Activated CD8-positive, alpha-beta memory T cell treated with anti-CD3 and anti-CD28 coated beads for 36 hours (primary cell): ENCODE measurements around the gene ECM2. TPM values are rescaled to one million over a fixed set of nuclear protein-coding genes. Genes with fewer than 3 reads are reported as not detected.

Experiments used
- CTCF ChIA-PET: fragments of 350-600 bp; sonication (Branson Sonifier 250); formaldehyde crosslinking; loops from one replicate; lab custom pipeline; 2021; ENCODE audit warnings: antibody characterized with exemption; lab: Charles Lee
- POLR2A ChIA-PET: fragments of 350-600 bp; sonication (Branson Sonifier 250); formaldehyde crosslinking; loops from one replicate; lab custom pipeline; 2021; ENCODE audit warnings: antibody characterized with exemption; lab: Charles Lee
- total RNA-seq, 2 experiments: library from RNA; stranded (reverse); gene quantifications; one replicate each; pipeline ENCODE4 v1.2.3, GENCODE V29; 2021

ECM2 gene
- total RNA-seq, 2 experiments from 2014 or later: not detected

DNA sequence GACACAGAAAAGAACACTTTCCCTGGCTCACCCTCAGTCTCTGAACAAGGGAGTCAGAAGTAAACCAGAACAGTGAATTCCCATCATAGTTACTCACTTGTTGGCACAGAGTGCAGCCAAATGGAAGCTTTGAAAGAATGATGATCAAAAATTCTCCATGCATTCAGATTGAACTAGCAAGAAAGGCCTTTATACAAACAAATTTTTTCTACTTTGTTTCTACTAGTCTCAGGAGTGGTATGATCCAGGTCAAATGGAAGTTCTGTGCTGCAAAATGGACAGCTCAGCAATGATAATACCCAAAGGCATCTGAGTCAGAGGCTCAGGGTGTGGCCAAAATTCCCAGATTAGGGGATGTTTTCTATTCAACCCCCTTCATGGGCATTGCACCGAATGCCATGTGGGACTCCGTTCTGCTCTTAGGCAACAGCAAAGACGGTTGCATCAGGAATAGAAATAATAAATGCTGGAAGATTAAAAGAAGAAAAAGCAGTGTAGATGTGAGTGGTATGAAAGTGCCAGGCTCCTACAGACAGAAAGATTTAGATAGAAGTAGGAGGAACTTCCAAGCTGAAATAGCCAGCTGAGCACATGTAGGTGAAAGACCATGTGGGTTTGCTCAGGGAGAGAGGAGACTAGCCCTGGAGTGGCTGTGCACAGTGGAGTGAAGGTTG is 29.5 kb downstream of the ECM2 start:
- ChIA-PET CTCF (no interaction called here), POLR2A (no interaction called here)

DNA sequence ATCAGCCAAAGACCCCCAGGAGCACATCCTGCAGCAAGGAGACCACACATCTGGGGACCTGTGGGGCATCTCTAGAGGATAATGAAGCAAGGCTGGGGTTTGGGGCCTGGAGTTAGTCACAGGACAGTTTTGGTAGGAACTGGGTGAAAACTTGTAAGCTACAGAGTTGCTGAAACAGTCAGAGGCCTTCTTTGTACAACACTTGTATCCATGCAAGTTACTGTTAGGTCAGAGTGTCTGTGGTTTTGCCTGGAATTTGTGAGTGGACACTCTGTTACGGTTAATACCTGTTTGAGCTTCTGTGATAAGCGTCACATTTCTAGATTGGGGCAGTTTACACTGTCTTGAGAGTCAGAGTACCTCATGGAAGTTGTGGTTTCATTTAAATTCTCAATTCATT is 30.9 kb downstream of the ECM2 start:
- CTCF ChIA-PET: no interaction called here
- POLR2A ChIA-PET: no interaction called here

- CTCF ChIA-PET: no interaction called here
- POLR2A ChIA-PET: no interaction called here
Measured at GRCh38 chr9:92503156-92503555, 32.6 kb downstream of the ECM2 start.

DNA sequence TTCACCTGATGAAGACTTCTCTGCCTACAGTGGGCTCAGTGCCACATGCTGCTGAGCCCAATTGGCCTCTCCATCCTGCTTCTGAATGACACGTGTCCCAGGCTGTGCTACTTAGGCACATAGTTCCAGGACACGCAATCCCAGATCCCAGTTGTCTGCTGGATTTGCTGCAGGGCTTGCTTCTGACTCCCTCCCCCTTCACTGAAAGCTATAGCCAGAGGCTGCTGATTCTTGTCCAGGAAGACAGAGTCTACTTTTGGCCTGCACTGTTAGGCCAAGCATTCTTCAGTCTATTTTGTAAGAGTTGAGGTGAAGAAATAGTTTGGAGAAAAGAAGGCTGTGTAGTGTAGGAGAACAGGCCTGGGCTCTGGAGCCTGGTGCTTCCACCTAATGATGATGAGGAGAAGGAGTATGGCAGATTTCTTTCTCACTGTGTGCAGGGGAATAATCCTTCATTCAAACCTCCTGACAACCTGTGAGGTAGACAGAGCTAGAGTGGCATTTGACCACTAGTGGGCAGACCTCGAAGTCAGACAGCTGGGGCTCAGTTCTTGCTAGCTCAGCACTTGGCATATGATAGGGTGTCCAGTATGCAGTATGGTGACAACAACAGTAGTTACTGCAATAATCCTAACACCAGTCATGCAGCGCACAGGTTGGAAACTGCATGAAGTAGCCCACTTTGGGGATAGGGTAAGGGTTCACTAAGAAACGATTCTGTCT is 34.0 kb downstream of the ECM2 start:
- CTCF ChIA-PET: interaction anchor here (1.3 kb wide), 1 partner anchor 173 kb away, joined by 3 read pairs; no protein-coding TSS in a partner anchor
- POLR2A ChIA-PET: no interaction called here

DNA sequence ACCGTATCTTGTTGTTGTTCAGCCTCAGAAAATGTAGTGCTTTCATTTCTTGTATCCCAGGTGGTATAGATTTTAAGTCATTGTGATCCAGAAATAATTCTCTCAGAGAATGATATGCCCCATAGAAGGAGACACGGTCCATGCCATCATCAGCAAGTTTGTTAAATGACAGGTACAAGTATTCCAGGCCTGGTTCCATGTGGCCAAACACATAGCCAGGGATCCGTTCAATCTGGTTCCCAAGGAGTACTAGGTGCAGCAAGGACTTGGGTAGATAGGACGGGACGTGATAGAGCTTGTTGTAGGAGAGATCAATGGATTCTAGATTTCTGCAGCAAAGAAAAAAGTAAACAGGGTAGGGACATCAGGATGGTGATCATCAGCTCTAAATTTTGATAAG is 35.1 kb downstream of the ECM2 start:
- ChIA-PET CTCF (interaction anchor here (0.6 to 0.7 kb wide), 2 partner anchors 10 to 608 kb away, joined by 3 read pairs; no protein-coding TSS in a partner anchor), POLR2A (no interaction called here)

- POLR2A ChIA-PET: no interaction called here
- CTCF ChIA-PET: interaction anchor here (0.7 kb wide), 1 partner anchor 11 kb away, joined by 3 read pairs; no protein-coding TSS in a partner anchor
Measured at GRCh38 chr9:92499701-92500100, 36.1 kb downstream of the ECM2 start.

DNA sequence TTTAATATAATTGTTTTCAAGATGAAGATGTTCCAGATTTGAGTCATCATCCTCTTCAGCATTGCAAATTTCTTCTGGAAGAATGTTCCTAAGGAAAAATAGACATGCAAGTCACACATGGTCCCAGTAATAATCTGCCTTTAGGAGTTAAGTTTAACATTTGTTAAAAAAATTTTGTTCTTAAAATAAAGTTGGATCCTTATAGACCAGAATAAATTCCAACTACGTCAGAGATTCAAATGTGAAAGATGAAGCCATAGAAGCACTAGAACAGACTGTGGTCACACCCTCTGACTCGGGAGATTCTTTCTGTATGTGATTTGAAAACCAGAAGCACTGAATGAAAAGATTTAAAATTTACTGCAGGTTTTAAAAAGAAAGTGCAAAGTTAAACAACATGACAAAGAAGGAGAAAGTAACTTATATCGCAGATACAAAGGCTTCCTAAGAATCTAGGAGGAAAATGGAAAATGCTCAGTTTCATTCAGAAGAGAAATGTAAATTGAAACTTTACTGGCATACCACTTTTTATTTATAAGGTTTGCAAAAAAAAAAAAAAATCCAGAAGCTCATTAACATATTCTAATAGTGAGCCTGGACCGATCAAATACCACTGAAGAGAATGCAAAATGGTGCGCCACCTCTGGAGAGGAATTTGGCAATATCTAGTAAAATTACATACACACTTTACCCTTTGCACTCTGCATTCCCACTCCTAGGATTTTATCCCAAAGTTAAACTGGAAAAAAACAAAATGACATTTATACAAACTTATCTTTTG is 39.2 kb downstream of the ECM2 start:
- POLR2A ChIA-PET: no interaction called here
- CTCF ChIA-PET: no interaction called here

- POLR2A ChIA-PET: no interaction called here
- CTCF ChIA-PET: no interaction called here
Measured at GRCh38 chr9:92494856-92495255, 40.9 kb downstream of the ECM2 start.

- ChIA-PET CTCF (no interaction called here), POLR2A (no interaction called here)
Measured at GRCh38 chr9:92493749-92494387, 41.9 kb downstream of the ECM2 start.

DNA sequence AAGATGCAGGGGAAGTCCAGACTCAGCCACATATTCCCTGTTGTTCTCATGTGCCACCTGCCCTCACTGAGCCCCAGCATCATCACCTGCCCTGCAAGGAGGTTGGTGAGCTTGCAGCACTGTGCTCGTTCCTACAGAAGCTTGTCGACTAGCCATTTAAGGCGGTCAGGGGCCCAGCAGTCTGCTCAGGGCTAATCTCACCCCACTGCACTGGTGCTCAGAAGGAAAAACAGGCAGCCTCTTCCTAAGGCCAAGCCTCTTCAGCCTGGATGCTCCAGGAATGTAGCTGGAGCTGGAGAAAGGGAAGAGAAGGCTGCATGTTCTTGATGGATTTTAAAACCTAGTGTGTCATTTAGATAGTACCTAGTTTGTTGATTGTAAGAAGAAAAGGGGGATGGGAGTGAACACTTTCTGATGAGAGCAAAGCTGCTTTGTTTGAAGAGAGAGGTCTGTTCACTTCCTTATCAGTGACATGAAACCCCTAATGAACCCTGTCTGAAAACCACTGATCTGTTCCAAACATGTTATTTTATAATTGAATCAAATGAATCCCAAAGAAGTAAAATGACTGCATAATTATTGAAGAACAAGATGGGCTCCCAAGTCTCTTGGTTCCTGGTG is 42.9 kb downstream of the ECM2 start:
- CTCF ChIA-PET: no interaction called here
- POLR2A ChIA-PET: no interaction called here

DNA sequence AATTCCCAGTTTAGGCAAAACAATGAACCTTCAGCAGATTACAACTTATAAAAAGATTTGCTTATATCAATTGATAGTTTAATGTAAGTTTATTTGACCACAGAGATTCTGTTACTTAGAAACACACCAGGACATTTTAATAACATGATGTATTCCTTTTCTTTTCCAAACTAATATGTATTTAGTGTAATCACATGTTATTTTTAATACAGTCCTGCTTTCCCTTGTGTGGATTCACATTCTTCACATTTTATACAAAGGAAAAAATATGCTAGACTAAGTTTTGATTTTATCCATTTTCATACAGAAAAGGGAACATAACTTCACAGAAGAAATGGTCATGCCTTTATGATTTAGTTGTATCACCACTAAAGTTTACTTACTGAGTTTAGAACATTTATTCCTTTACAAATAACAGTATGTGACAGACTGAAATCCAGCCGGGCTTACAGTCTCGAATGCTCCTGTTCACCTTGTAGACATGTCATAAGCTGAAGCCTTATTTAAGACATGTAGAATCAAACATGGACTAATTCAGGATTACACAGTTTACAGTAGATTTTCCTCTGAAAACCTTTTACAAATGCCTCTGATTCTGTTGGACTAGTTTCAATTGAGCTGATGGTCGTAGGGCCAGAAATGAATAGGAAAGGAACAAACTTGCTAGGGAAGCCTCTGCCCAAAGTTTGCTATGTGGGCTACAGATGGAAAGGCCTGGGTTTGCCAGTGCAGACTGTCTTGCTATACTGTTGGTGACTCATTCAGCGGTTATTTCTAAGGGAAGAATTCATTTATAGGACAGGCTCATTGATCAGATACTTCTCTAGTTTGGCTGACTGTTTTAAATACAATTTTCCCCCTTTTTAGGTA is 46.9 kb downstream of the ECM2 start:
- ChIA-PET CTCF (no interaction called here), POLR2A (no interaction called here)

DNA sequence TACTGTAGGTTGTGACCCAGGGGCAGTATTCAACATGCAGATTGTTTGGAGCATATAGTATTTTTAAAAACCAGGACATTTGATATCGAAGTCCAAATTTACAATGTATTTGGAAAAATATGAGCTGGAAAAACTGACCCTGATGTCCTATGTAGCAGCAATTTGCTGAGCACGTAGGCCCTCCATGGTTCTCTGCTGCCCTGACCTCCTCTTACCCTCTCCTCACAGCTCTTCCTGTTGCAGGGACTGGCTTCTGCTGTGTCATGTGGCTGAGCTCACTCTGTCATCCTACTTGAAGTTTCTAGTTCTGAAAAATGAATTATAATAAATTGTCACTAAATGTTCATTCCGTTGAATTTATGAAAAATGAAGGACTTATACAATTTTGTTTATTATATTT is 49.4 kb downstream of the ECM2 start:
- POLR2A ChIA-PET: no interaction called here
- CTCF ChIA-PET: interaction anchor here (0.7 kb wide), 2 partner anchors 31 to 121 kb away, joined by 3 read pairs; no protein-coding TSS in a partner anchor

DNA sequence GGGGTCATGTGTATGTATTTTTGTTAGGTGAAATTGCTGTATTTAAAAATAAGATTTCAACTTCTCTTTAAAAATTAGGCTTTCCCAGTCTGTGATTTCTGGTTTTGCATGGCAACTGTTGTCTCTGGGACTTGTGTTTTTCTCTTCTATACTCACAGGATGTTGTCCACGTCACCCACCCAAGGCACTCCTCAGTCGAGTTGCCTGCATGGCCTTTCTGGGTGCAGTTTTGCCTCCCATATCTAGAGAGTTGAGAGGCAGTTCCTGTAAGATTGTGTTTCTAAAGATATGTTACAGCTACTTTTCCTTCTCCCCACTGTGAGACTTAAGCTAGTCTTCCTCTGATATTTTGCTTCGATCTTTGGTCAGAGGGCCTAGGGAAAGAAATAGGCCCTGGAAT is 51.2 kb downstream of the ECM2 start:
- ChIA-PET POLR2A (no interaction called here), CTCF (no interaction called here)

GRCh38 chr9:92483627-92484545 is 51.9 kb downstream of the ECM2 start:
- CTCF ChIA-PET: no interaction called here

DNA sequence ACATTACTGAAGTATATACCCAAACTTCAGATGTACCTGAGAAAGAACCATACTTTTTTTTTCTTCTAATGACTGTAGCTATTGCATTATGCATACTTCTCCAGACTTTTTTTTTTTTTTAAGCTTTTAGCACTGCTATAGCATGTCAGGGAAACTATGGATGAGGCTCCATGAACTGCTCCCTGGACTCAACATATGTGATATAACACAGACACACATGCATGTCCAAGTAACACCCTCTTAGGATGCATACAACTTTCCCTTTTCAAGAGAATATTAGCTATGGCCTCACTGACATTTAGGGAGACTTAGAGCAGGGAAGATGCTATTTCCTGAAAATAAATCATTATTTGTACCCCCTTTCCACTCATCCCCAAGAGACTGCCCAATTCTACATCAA is 53.0 kb downstream of the ECM2 start:
- CTCF ChIA-PET: no interaction called here

More at GRCh38 chr9:92483627-92484545, 51.9 kb downstream of the ECM2 start:
- POLR2A ChIA-PET: no interaction called here

GRCh38 chr9:92482329-92482728 is 53.5 kb downstream of the ECM2 start, which contains the start of gene ASPN:
Gene ASPN, minus strand, starts transcription at chr9:92482506.
- POLR2A ChIA-PET: no interaction called here
- CTCF ChIA-PET: no interaction called here

More for the DNA sequence above, 53.0 kb downstream of the ECM2 start:
- POLR2A ChIA-PET: no interaction called here

- ChIA-PET CTCF (no interaction called here), POLR2A (no interaction called here)
Measured at GRCh38 chr9:92480986-92481633, 54.7 kb downstream of the ECM2 start.
